ENCODE measurements around the gene FKBP2.

Gene FKBP2

DNA sequence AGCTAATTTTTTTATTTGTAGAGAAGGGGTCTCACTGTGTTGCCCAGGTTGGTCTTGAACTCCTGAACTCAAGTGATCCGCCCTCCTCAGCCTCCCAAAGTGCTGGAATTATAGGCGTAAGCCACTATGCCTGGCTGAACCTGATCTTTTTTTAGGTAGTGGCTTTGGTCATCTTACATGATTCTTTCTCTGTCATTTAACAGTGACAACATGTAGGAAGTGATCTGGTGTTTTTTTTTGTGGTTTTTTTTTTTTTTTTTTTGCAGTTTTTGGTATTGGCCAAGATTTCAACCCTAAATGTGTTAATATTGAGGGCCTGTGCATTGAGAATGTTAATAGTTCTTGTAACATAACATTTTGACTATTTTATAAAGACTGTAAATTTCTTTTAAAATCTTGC is 42.4 kb upstream of the FKBP2 start:
- Histone ChIP-seq H4K20me1 (ENCODE audit: insufficient read depth, low read length, poor library complexity, severe bottlenecking) (peaks cover 11% of the 10 kb centered on the region), H3K4me2 (ENCODE audit: low read depth, low read length, poor library complexity, severe bottlenecking) (no peak overlapping the region), H3F3A (ENCODE audit: low read depth) (no peaks in the 10 kb centered on the region), H3K9ac (ENCODE audit: low read depth, low read length, poor library complexity, severe bottlenecking) (no peak overlapping the region), H3K36me3 (ENCODE audit: insufficient read depth, low read length) (peaks cover 92% of the 10 kb centered on the region; the same call in 1 of the 2 replicates), H3K9me2 (replicated peaks; ENCODE audit: low read depth, low read length) (no peaks in the 10 kb centered on the region), H3K27me3 (ENCODE audit: insufficient read depth, low read length, poor library complexity, severe bottlenecking) (no peaks in the 10 kb centered on the region), H3K4me3 (ENCODE audit: low read length, poor library complexity, severe bottlenecking) (no peak overlapping the region), H3K9me3 (ENCODE audit: insufficient read depth, low read depth, low read length) (no peaks in the 10 kb centered on the region), H3K4me1 (ENCODE audit: insufficient read depth, low read length, poor library complexity, severe bottlenecking) (no peaks in the 10 kb centered on the region), H3K79me2 (ENCODE audit: insufficient read depth, low read length) (peaks cover 23% of the 10 kb centered on the region; the same call in 1 of the 2 replicates), H2AFZ (ENCODE audit: low read length) (no peak overlapping the region)
- TF ChIP-seq EZH2phosphoT487 (IDR thresholded peaks at IDR 0.05; ENCODE audit: borderline replicate concordance): no peak
- TF ChIP-seq, protein P1, sequence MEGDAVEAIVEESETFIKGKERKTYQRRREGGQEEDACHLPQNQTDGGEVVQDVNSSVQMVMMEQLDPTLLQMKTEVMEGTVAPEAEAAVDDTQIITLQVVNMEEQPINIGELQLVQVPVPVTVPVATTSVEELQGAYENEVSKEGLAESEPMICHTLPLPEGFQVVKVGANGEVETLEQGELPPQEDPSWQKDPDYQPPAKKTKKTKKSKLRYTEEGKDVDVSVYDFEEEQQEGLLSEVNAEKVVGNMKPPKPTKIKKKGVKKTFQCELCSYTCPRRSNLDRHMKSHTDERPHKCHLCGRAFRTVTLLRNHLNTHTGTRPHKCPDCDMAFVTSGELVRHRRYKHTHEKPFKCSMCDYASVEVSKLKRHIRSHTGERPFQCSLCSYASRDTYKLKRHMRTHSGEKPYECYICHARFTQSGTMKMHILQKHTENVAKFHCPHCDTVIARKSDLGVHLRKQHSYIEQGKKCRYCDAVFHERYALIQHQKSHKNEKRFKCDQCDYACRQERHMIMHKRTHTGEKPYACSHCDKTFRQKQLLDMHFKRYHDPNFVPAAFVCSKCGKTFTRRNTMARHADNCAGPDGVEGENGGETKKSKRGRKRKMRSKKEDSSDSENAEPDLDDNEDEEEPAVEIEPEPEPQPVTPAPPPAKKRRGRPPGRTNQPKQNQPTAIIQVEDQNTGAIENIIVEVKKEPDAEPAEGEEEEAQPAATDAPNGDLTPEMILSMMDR (conservative IDR thresholded peaks at IDR 0.05; ENCODE audit: low read length): no peak

DNA sequence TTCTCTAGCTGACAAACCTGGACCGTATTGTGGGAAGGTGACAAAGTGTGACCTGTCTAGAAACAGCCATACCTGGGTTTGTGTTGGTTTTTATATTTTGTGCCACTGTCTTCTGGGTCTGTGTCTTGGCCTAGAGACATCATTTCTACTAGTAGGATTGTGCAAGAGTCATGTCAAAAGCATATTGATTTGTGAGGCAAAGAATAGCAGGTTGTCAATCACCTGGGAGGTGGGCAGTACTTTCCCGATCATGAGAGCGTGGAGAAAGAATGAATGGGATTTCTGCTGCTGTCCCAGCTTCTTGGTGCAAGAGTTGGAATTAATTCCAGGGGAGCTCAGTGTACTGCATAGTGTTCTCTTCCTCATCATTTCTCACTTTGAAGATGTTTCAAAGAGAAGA is 39.4 kb upstream of the FKBP2 start:
- Histone ChIP-seq H3K27me3 (ENCODE audit: insufficient read depth, low read length, poor library complexity, severe bottlenecking) (no peaks in the 10 kb centered on the region), H3F3A (ENCODE audit: low read depth) (peaks cover 6% of the 10 kb centered on the region; the same call in 1 of the 2 replicates), H3K4me2 (ENCODE audit: low read depth, low read length, poor library complexity, severe bottlenecking) (no peak overlapping the region), H4K20me1 (ENCODE audit: insufficient read depth, low read length, poor library complexity, severe bottlenecking) (peaks cover 13% of the 10 kb centered on the region), H3K9ac (ENCODE audit: low read depth, low read length, poor library complexity, severe bottlenecking) (no peak overlapping the region), H3K9me2 (replicated peaks; ENCODE audit: low read depth, low read length) (no peaks in the 10 kb centered on the region), H2AFZ (ENCODE audit: low read length) (no peak overlapping the region), H3K36me3 (ENCODE audit: insufficient read depth, low read length) (peaks cover 71% of the 10 kb centered on the region; the same call in 1 of the 2 replicates), H3K4me3 (ENCODE audit: low read length, poor library complexity, severe bottlenecking) (no peak overlapping the region), H3K9me3 (ENCODE audit: insufficient read depth, low read depth, low read length) (no peaks in the 10 kb centered on the region), H3K4me1 (ENCODE audit: insufficient read depth, low read length, poor library complexity, severe bottlenecking) (peaks cover 13% of the 10 kb centered on the region), H3K79me2 (ENCODE audit: insufficient read depth, low read length) (peaks cover 27% of the 10 kb centered on the region; the same call in 1 of the 2 replicates)
- TF ChIP-seq EZH2phosphoT487 (IDR thresholded peaks at IDR 0.05; ENCODE audit: borderline replicate concordance): no peak
- TF ChIP-seq, protein P1 (conservative IDR thresholded peaks at IDR 0.05; ENCODE audit: low read length): no peak

DNA sequence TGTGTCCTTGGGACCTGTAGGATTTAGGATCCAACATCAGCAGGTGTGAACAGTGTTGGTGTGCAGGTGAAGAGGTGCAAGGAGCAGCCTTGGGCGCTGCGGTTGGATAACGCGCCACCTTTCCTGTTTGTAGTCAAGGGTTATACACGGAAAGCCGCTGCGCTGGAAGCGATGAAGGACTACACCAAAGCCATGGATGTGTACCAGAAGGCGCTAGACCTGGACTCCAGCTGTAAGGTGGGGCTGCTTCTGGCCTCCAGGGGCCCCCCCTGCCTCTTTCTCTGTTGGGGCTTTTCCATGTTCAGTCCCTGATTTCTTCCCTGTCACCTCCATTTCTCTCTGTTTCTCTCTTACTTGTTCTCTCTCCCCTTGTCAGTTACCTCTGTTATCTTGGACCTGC is 37.9 kb upstream of the FKBP2 start:
- H3K9ac ChIP-seq (ENCODE audit: low read depth, low read length, poor library complexity, severe bottlenecking): no peak overlapping the region
- H4K20me1 ChIP-seq (ENCODE audit: insufficient read depth, low read length, poor library complexity, severe bottlenecking): peaks cover 14% of the 10 kb centered on the region

More for the DNA sequence above, 37.9 kb upstream of the FKBP2 start:
- peaks cover 6% of the 10 kb centered on the region; the same call in 1 of the 2 replicates for H3F3A ChIP-seq (ENCODE audit: low read depth)
- TF ChIP-seq, protein P1 (conservative IDR thresholded peaks at IDR 0.05; ENCODE audit: low read length): no peak
- TF ChIP-seq EZH2phosphoT487 (IDR thresholded peaks at IDR 0.05; ENCODE audit: borderline replicate concordance): no peak
- H2AFZ ChIP-seq (ENCODE audit: low read length): no peak overlapping the region
- no peaks in the 10 kb centered on the region for H3K27me3 ChIP-seq (ENCODE audit: insufficient read depth, low read length, poor library complexity, severe bottlenecking)
- H3K79me2 ChIP-seq (ENCODE audit: insufficient read depth, low read length): peaks cover 31% of the 10 kb centered on the region
- no peaks in the 10 kb centered on the region for H3K9me3 ChIP-seq (ENCODE audit: insufficient read depth, low read depth, low read length)
- no peaks in the 10 kb centered on the region for H3K9me2 ChIP-seq (replicated peaks; ENCODE audit: low read depth, low read length)
- H3K4me2 ChIP-seq (ENCODE audit: low read depth, low read length, poor library complexity, severe bottlenecking): no peak overlapping the region
- H3K36me3 ChIP-seq (ENCODE audit: insufficient read depth, low read length): peaks cover 57% of the 10 kb centered on the region; the same call in 1 of the 2 replicates
- H3K4me1 ChIP-seq (ENCODE audit: insufficient read depth, low read length, poor library complexity, severe bottlenecking): peaks cover 13% of the 10 kb centered on the region
- H3K4me3 ChIP-seq (ENCODE audit: low read length, poor library complexity, severe bottlenecking): no peak overlapping the region
